Measurements from ENCODE around the gene FBXO5.

Gene FBXO5

DNA sequence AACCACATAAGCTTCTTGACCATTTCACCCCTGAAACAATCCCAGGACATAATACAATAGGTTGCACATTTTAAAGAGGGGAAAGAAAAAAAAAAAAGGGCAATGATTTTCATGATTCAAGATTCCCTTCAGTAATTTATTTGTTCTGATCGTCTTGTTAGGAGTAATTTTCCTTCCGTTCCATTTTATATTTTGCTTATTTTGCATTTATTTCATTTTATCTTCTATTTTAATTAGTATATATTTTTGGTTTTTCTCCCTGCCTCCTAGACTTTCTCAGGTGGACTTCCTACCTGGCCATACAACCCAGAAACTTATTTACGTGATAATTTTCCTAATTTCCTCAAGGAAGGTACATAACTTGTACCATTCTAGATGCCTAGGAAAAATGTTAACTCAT, 32.6 kb downstream of the FBXO5 start:
- DNase-seq (ENCODE audit: low read depth in 2 of 2), result no peak

DNA sequence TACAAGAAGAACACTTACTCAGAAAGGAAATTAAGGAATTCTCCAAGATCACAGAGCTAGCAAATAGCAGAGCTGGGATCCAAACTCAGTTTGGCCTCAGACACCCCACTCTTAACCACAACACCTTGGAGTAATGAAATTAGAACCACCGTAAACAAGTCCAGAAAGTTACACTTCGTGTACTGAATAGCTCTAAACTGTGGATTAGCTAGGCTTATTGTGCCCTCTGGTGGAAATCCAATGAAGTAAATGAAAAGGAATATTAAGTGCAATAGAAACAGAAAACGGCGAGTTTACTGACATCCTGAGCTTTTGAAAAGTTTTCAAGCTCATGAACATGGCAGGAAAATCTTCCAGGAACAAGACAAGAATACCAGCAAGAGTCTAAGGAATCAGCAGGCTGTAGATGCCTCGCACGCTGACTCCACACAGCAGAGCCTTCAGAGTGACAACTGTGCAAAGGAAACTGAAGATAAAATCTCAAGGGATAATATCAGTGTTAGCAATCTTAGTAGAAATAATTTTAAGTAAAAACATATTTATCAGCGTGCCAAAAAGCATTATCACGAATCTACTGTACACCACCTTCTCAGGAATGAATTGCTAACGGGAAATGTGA, 34.6 kb downstream of the FBXO5 start:
- DNase-seq (ENCODE audit: low read depth in 2 of 2), result peak; percentile 1 to 12

DNA sequence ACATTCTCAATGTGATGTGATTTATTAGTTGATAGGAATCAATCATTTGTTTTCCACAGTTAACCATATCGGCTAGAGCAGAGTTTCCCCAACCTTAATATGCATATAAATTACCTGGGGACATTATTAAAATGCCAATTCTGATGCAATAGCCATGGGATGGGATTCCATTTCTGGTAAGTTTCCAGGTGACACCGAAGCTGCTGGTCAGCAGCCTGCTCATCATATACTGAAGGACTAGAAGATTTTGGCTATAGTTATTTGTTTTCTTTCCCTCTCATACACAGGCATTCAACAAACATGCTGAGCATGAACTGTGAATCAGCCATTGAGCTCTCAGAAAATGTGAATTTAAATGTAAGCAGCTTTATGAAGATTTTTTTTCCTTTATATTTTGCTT, 35.8 kb downstream of the FBXO5 start:
- no peak for DNase-seq (ENCODE audit: low read depth in 2 of 2)

DNA sequence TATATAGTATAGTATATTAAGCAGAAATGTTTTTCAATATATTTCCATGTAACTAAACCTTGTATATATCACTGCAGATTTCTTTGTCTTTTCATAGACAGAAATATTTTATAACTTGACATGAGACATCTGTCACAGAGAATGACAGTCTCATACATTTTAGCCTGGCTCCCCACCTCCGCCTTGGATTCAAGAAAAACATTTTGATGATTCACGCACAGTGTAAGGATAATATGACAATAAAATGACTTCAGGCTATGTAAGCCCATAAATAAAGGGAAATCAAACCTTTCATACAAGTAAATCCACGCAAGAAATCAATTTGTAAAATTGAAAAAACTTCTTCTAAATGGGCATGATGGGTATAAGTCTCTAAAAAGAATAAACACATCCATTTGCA, 36.4 kb downstream of the FBXO5 start:
- no peak for DNase-seq (ENCODE audit: low read depth in 2 of 2)

DNA sequence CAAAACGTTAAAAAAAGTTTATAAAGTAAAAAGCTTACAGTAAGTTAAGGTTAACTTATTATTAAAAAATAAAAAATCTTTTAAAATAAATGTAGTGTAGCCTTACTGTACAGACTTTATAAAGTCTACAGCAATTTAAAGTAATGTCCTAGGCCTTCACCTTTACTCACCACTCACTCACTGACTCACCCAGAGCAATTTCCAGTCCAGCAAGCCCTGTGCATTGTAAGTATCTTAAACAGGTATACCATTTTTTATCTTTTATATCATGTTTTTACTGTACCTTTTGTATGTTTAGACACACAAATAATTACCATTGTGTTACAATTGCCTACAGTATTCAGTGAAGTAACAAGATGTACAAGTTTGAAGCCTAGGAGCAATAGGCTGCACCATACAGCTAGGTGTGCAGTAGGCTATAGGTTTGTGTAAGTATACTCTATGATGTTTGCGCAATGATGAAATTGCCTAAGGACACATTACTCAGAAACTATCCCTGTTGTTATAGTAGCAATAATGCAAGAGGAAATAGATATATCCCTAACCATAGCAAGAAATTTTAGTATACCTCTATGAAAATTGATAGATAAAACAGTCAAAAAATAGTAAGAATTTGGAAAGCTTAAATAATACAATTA, 39.5 kb downstream of the FBXO5 start:
- no peak for DNase-seq (ENCODE audit: low read depth in 2 of 2)

DNA sequence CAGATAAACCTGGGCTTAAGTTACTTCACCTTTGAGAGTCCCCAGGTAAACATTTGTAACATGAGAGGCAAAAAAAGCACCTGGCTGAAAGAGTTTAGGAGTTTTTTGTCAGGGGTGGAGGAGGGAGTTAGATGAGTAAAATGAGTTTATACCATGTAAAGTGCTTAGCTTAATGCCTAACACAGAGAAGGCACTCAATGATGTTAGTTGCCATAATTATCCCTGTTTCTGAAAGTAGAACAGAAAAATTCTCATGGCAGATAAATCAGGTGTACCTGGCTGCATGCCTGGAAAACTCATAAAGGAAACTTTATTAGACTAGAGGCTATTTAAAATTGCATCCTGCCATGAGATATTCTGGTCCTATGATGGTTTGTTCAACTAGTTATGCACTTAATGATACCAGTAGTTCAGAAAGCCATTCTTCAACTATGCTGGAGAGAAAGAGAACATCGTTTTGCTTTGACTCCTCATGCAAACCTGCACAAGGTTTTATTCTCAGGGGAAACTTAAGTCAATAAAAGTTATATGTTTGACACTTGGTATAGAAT, 40.4 kb downstream of the FBXO5 start:
- no peak for DNase-seq (ENCODE audit: low read depth in 2 of 2)

DNA sequence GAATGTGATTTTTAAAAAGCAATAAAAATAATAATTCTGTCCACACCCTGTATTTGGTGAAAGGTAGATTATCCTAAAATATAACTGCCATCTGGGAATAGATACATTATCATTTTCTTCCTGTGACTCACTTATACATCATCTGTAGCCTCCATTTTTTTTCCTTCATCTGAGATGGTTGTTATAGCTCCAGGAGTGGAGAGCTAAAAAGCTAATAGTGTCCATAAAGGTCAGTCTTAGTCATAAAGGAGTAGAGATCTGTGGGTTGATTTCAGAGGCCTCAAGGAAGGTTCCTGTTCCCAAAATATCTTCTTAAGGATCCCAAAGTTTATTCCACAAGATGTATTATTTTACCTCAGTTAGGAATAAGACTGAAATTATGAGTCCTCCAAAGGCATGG, 41.1 kb downstream of the FBXO5 start:
- no peak for DNase-seq (ENCODE audit: low read depth in 2 of 2)

DNA sequence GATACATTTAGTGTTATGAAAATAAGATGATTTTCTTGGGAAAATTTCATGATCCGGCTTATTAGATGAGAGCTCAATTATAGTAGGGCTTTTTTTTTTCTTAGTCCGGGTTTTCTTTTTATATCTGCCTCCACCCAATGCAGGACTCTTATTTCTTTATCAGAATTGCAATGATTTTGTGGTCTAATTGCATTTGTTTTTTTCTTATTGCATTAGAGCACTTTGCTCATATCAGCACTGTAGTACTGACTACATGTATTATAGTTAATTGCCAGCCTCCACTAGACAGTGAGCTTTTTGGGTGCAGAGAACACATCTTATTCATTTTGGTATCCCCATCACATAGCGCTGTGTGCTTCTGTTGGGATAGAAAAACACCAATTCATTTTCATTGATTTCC, 50.0 kb downstream of the FBXO5 start:
- DNase-seq (ENCODE audit: low read depth in 2 of 2), result no peak

DNA sequence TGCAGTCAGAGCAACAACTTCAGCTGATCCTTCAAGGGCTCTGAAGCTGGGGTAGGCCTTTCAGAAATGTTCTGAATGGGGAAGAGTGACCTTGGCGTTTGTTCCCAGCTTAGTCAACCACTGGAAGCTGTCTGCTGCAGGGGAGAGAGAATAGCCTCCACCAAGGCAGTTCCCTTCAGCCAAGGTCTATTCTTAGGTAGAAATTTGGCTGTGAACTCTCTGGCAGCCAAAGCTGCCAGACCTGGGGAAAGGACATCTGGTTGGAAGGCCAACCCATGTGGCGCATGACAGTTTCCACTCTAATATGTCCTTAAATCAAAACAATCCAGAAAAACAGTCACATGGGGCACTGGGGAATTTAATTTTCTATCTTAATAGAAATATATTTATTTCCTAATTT, 60.1 kb downstream of the FBXO5 start:
- DNase-seq (ENCODE audit: low read depth in 2 of 2), result no peak

Data from fibroblast of skin of left biceps (primary cell).